HG02943 (cell line): ENCODE data around the gene MARCHF7.
"Not testable (repeated sequence)": the region's sequence is repeated elsewhere in the genome, so short reads cannot be mapped to it uniquely, and the experiment has no call there.

Source experiments
- ATAC-seq: cut with Tn5 transposase; IDR thresholded peaks from one replicate; pipeline ENCODE4 v1.9.1; 2021; ENCODE audit warnings: mild to moderate bottlenecking, low read depth, moderate library complexity; ENCODE audit not compliant: unreplicated experiment

Gene MARCHF7, protein sequence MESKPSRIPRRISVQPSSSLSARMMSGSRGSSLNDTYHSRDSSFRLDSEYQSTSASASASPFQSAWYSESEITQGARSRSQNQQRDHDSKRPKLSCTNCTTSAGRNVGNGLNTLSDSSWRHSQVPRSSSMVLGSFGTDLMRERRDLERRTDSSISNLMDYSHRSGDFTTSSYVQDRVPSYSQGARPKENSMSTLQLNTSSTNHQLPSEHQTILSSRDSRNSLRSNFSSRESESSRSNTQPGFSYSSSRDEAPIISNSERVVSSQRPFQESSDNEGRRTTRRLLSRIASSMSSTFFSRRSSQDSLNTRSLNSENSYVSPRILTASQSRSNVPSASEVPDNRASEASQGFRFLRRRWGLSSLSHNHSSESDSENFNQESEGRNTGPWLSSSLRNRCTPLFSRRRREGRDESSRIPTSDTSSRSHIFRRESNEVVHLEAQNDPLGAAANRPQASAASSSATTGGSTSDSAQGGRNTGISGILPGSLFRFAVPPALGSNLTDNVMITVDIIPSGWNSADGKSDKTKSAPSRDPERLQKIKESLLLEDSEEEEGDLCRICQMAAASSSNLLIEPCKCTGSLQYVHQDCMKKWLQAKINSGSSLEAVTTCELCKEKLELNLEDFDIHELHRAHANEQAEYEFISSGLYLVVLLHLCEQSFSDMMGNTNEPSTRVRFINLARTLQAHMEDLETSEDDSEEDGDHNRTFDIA

DNA sequence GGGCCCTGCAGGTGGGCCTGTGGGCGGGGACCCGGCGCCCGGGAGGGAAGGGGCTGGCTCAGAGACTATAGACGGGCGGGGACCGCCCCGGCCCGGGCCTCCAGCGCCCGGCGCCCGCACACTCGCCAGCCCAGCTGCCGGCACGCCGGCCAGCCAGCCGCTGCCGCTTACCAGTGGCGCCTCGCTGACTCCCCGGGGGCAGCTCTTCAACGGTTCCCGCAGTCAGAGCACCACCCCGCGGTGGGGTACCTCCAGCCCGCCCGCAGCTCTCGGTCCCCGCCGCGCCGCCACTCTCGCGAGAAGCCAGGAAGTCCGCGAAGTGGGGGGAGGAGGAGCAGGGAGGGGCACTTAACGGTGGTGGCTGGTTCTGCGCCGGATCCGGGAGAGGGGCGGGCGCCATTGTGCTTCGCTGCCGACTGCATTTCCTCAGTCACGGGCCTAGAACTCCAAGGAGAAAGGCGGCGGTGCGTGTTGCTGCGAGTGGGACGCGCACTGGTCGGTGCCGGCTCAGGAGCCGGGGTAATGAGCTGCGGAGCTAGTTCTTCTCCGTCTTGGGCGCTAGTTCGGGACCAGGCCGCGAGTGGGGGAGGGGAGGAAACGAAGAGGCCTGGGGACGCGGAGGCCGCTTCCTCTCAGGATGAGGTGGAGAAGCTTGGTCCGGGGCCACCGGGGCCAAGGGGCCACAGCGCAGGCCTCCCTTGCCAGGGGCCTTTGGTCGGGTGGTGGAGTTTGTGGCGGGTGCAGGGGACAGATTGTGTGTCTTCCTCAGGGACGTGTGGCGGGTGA is at the start of gene MARCHF7:
MARCHF7 (plus strand) TSS at position 364 of the 786 bp plus-strand sequence. CDS start 16,517 bp downstream, outside the sequence.
- peak; percentile 96 for ATAC-seq

GRCh38 chr2:159667423-159667822 is 44.9 kb upstream of the MARCHF7 start:
- not testable (repeated sequence) for ATAC-seq

DNA sequence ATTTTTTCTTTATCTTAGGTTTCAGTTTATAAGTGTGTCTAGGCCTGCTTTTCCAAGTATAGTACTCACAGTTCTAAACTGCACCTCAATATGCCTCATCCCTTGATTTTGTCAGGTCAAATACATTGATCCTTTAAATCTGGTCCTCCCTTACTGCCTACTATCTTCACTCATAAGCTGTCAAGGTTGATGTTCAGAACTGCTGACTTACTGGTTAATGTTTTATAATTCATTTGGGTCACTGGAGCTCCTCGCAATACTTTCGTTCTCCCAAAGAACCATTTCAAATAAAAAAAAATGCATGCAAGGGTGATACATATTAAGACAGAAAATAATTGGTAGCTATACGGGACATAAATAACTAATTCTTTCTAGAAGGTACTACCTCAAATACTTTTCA is 41.3 kb upstream of the MARCHF7 start:
- no peak for ATAC-seq

GRCh38 chr2:159677654-159678053 is 34.7 kb upstream of the MARCHF7 start:
- ATAC-seq = no peak

GRCh38 chr2:159680692-159681091 is 31.6 kb upstream of the MARCHF7 start:
- ATAC-seq = no peak

- no peak for ATAC-seq
Measured at GRCh38 chr2:159683817-159684216, 28.5 kb upstream of the MARCHF7 start.

GRCh38 chr2:159684796-159685195 is 27.5 kb upstream of the MARCHF7 start:
- no peak for ATAC-seq

DNA sequence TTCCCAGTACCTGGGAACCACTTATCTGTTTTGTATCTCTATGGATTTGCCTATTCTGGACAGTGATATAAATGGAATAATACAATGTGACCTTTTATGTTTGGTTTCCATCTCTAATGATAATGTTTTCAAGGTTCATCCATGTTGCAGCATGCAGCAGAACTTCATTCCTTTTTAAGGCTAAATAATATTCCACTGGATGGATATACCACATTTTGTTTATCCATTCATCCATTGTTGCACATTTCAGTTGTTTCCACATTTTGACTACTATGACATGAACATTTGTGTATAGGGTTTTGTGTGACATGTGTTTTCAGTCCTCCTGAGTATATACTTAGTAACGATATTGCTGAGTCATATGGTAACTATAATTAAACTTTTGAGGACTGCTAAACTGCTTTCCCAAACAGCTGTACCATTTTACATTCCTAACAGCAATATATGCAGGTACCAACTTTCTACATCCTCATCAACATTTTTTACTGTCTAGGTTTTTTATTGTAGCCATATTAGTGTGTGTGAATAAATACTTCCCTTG is 17.7 kb upstream of the MARCHF7 start:
- no peak for ATAC-seq

DNA sequence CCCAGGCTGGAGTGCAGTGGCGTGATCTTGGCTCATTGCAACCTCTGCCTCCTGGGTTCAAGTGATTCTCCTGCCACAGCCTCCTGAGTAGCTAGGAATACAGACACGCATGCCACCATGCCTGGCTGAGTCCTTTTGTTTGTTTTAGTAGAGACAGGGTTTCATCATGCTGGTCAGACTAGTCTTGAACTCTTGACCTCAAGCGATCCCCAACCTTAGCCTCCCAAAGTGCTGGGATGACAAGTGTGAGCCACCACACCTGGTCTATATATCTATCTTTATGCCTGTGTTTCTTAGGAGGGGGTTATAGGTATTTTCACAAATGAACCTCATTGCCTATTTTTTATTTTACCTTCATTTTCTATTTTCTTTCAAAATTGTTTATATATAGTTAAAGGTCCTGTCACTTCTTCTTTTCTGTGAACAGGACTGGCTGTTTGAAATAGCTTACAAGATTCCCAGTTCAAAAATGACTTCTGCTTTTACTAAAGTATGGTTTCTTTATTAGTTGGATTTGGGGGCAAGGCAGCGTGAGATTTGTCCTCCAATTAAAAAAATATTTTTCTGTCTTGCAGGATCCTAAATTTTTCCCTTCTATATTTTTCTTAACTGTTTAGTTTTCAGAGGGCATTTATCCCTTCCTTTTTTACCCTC is 16.4 kb upstream of the MARCHF7 start:
- no peak for ATAC-seq

GRCh38 chr2:159703491-159703890 is 8.8 kb upstream of the MARCHF7 start:
- no peak for ATAC-seq

- ATAC-seq = no peak
Measured at GRCh38 chr2:159706385-159706980, 5.8 kb upstream of the MARCHF7 start.

DNA sequence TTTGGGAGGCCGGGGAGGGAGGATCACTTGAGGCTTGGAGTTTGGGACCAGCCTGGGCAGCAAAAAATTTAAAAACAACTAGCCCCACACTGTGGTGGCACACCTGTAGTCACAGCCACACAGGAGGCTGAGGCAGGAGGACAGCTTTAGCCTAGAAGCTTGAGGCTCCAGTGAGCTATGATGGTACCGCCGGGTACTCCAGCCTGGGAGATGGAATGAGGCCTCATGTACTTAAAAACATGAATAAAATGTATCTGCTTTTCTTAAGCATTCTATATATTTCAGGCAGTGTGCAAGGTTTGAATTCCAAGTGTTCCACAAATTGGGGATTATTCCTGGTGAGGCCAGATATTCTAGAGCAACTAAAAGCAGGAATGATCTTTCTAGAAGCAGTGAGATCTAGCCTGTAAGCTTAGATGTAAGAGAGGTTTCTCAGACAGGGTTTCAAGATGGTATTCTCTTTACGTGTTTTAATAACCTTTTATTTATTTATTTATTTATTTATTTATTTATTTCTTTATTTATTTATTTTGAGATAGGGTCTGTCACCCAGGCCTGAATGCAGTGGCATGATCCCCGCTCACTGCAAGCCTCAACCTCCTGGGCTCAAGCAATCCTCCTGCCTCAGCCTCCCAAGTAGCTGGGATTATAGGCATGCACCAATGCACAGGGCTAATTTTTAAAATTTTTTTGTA is 4.1 kb upstream of the MARCHF7 start:
- no peak for ATAC-seq

DNA sequence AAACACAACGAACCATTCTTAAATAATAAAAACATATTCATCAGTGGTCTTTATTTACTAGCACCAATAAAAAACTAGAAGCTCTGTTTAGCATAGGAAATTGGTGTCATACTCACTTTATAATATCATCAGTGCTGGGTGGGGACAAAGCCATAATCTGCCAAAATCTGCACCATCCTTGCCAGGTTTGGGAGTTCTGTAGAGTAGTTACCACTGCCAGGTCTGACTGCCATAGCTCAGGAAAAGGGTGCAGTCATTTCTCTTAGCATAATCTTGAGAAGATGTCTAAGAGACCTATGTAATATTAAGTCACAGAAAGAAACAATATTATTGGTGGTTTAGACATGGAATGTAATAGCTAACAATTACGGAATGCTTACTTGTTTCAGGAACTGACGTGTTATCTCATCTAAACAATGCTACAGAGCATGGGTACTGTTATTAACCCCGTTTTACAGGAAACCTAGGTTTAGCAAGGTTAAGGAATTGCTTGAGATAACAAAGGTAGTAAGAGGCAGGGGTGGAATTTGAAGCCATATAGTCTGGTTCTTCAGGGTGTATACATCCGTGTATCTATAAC is 1.6 kb upstream of the MARCHF7 start:
- ATAC-seq = no peak

GRCh38 chr2:159711562-159712142 is 654 bp upstream of the MARCHF7 start:
- no peak for ATAC-seq

DNA sequence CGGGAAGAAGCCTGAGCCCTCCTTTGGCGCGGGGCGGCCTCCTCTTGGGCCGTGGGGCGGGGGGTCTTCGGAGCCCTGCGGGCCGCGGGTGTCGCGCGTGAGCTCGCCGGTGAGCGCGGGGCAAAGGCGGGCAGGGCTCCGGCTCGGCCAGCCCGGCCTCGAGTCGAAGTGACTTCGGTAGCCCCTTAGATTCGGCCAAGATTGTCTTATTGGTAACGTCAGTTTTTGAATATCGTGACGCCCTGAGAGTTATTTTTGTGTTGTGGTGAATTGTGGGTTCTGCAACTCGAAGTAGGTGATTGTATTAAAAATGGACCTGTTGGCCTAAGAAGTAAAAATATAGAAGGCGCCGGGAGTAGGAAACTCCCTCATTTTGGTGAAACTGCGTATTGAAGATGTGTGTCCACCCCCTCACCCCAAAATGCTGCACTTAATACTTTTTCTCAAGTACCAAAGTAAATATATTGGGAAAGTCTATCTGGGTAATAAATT is 669 bp downstream of the MARCHF7 start:
- no peak for ATAC-seq

DNA sequence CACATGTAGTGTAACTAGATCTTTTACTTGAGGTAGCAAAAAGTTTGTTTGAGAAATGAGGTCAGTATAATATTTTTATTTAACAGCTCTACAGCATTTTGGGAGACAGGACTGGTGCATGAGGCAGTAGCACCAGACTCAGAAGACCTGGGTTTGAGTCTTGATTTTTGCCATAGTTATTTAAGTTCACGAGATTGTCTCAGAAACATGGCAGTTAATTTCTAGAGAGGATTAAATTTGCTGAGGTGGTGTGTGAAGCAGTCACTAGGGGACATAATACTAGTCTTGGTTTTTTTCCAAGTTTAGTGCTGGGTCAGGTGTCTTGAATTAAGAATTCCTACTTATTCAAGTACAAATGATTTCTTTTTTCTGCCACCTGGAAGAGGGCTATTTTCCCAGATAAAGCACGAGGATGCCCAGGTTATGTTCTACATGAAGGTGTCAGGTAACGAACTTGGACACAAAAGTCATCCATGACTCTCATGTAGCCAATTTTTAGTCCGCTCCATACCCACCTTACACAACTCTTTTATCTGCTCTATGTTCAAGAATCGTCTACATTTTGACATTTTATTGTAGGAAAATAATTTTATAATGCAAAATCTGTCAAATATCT is 1.4 kb downstream of the MARCHF7 start:
- ATAC-seq = no peak

DNA sequence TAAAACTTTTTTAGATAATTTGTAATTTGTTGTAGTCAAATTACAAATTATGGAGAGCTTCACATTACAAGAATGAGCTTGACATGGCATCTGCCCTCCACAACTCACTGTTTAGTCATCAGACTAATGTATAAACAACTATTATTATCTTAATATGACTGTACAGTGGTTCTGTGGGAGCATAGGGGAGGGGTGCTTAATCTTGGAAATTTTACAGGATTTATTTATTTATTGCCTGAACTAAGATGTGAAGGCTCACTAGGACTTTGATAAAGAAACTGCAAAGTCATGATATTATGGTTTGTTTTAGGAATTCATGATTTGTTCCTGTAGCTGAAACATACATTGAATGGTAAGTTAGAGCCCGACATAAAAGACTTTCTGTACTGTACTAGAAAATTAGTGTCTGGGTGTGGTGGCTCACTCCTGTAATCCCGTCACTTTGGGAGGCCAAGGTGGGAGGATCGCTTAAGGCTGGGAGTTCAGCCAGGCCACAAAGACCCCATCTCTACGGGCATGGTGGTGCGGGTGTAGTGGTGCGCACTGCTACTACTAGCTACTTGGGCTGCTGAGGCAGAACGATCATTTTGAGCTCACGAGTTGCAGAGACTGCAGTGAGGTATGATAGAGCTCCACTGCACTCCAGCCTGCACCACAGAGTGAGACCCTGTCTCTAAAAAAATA is 2.1 kb downstream of the MARCHF7 start:
- no peak for ATAC-seq
